Hepatocyte (in vitro differentiated cells): Measurements from ENCODE around the gene PGM1. TPM values are rescaled to one million over a fixed set of nuclear protein-coding genes. Genes with fewer than 3 reads are reported as not detected.
A peak's percentile ranks its signal among the peaks of the same experiment; 100 is the strongest.

Experiments
- DNase-seq: peaks from one replicate; pipeline ENCODE4 v3.0.0-alpha.2; 2016; ENCODE audit warnings: low spot score
- H2AFZ ChIP-seq: fragments of 200-600 bp; sonication (generic); 2 replicates; pipeline ENCODE4 v1.6.0; 2016; ENCODE audit warnings: antibody characterized with exemption, mild to moderate bottlenecking
- H3K27ac ChIP-seq: fragments of 200-600 bp; sonication (generic); 2 replicates; pipeline ENCODE4 v1.5.1; 2016; ENCODE audit warnings: mild to moderate bottlenecking
- H3K27me3 ChIP-seq: fragments of 200-600 bp; sonication (generic); 2 replicates; pipeline ENCODE4 v1.6.1; 2016
- H3K36me3 ChIP-seq: fragments of 200-600 bp; sonication (generic); replicated peaks from 2 replicates; pipeline ENCODE4 v1.5.1; 2016; ENCODE audit warnings: low read depth; ENCODE audit not compliant: insufficient read depth
- H3K4me1 ChIP-seq: fragments of 200-600 bp; sonication (generic); 2 replicates; pipeline ENCODE4 v1.5.1; 2016; ENCODE audit warnings: mild to moderate bottlenecking, moderate library complexity; ENCODE audit not compliant: insufficient read depth
- H3K4me2 ChIP-seq: fragments of 200-600 bp; sonication (generic); 2 replicates; pipeline ENCODE4 v1.6.0; 2016
- H3K4me3 ChIP-seq: fragments of 200-600 bp; sonication (generic); 2 replicates; pipeline ENCODE4 v1.5.1; 2016; ENCODE audit warnings: mild to moderate bottlenecking
- H3K79me2 ChIP-seq: fragments of 200-600 bp; sonication (generic); 2 replicates; pipeline ENCODE4 v1.6.0; 2017; ENCODE audit warnings: mild to moderate bottlenecking
- H3K9me2 ChIP-seq: fragments of 200-600 bp; sonication (generic); replicated peaks from 2 replicates; pipeline ENCODE4 v1.6.0; 2017; ENCODE audit warnings: mild to moderate bottlenecking; ENCODE audit not compliant: insufficient read depth
- H3K9me3 ChIP-seq: fragments of 200-600 bp; sonication (generic); 2 replicates; pipeline ENCODE4 v1.5.1; 2016; ENCODE audit warnings: low read depth, mild to moderate bottlenecking
- H4K20me1 ChIP-seq: fragments of 200-600 bp; sonication (generic); 2 replicates; pipeline ENCODE4 v1.6.0; 2016; ENCODE audit warnings: mild to moderate bottlenecking; ENCODE audit not compliant: insufficient read depth, poor library complexity, severe bottlenecking
- CTCF ChIP-seq: fragments of 200-600 bp; sonication (generic); IDR thresholded peaks from 2 replicates; pipeline ENCODE4 v1.5.1; 2016; ENCODE audit warnings: antibody characterized with exemption, mild to moderate bottlenecking; ENCODE audit not compliant: poor library complexity
- EZH2 ChIP-seq: fragments of 200-600 bp; sonication (generic); IDR thresholded peaks from 2 replicates; pipeline ENCODE4 v1.6.1; 2016; ENCODE audit warnings: antibody characterized with exemption, mild to moderate bottlenecking, borderline replicate concordance
- EZH2phosphoT487 ChIP-seq: fragments of 200-600 bp; sonication (generic); IDR thresholded peaks from one replicate; pipeline ENCODE4 v1.6.1; 2018; ENCODE audit warnings: antibody characterized with exemption, mild to moderate bottlenecking, low read depth, moderate library complexity; ENCODE audit not compliant: unreplicated experiment, severe bottlenecking
- WGBS: methylation state at CpG from one replicate; pipeline ENCODE4 v1.1.6; 2016; ENCODE audit warnings: low lambda C conversion rate; ENCODE audit errors: missing lambda C conversion rate; 5-methylcytosine and 5-hydroxymethylcytosine counted together
- polyA plus RNA-seq: library from polyadenylated mRNA; unstranded; fragments of >200 nt; fragmentation: Nextera tagmentation; extraction: Ambion mirVana; gene quantifications from 2 replicates; pipeline ENCODE4 v1.2.1, GENCODE V29; 2016
- total RNA-seq: library from RNA; depleted of rRNA; stranded (reverse); fragments of >200 nt; gene quantifications from 2 replicates; pipeline ENCODE4 v1.2.3, GENCODE V29; 2014

The PGM1 gene
- 76.1 and 88.9 TPM in 2 replicates for total RNA-seq
- 71.2 and 85.0 TPM in 2 replicates for polyA plus RNA-seq

GRCh38 chr1:63593303-63593885, at the start of gene PGM1:
PGM1 (plus strand) TSS chr1:63593411; CDS start chr1:63593489, 78 bp downstream.
- TF ChIP-seq CTCF, result no peak
- TF ChIP-seq EZH2phosphoT487, result no peak
- TF ChIP-seq EZH2, result no peak
- H3K79me2 ChIP-seq, result peaks cover 20% of the 10 kb centered on the region
- no peaks in the 10 kb centered on the region for H3K9me3 ChIP-seq
- peaks cover 3% of the 10 kb centered on the region for H3K4me1 ChIP-seq
- DNase-seq, result peak; percentile 89
- H3K27ac ChIP-seq, result peak within 1 kb of the TSS; percentile 95
- H3K4me2 ChIP-seq, result peak within 1 kb of the TSS; percentile 83
- no peaks in the 10 kb centered on the region for H3K36me3 ChIP-seq
- H3K9me2 ChIP-seq, result no peaks in the 10 kb centered on the region
- under 1% methylated on average over 50 of the region's 64 CpGs for WGBS
- H3K4me3 ChIP-seq, result peak within 1 kb of the TSS; percentile 79
- H2AFZ ChIP-seq, result peak within 1 kb of the TSS; percentile 99
- H4K20me1 ChIP-seq, result no peaks in the 10 kb centered on the region
- no peaks in the 10 kb centered on the region for H3K27me3 ChIP-seq

- H3K36me3 ChIP-seq, result no peaks in the 10 kb centered on the region
- TF ChIP-seq CTCF (no peak), EZH2phosphoT487 (no peak), EZH2 (no peak)
- H3K9me3 ChIP-seq, result no peaks in the 10 kb centered on the region
- H3K27me3 ChIP-seq, result no peaks in the 10 kb centered on the region
- no peak for DNase-seq
- no peak overlapping the region for H3K27ac ChIP-seq
- H3K4me3 ChIP-seq, result no peak overlapping the region
- no peaks in the 10 kb centered on the region for H3K4me1 ChIP-seq
- H4K20me1 ChIP-seq, result no peaks in the 10 kb centered on the region
- H2AFZ ChIP-seq, result no peak overlapping the region
- no peak overlapping the region for H3K4me2 ChIP-seq
- no peaks in the 10 kb centered on the region for H3K9me2 ChIP-seq
- no peaks in the 10 kb centered on the region for H3K79me2 ChIP-seq
These were observed 47.4 kb upstream of the PGM1 start for GRCh38 chr1:63545780-63546179.

- H3K9me3 ChIP-seq, result no peaks in the 10 kb centered on the region
- H3K9me2 ChIP-seq, result no peaks in the 10 kb centered on the region
- no peak for TF ChIP-seq CTCF
These were observed 45.5 kb upstream of the PGM1 start for GRCh38 chr1:63547621-63548294.

More at GRCh38 chr1:63547621-63548294, 45.5 kb upstream of the PGM1 start:
- Histone ChIP-seq H4K20me1 (no peaks in the 10 kb centered on the region), H2AFZ (no peak overlapping the region), H3K4me1 (no peaks in the 10 kb centered on the region), H3K36me3 (no peaks in the 10 kb centered on the region), H3K27me3 (no peaks in the 10 kb centered on the region), H3K79me2 (no peaks in the 10 kb centered on the region), H3K4me2 (no peak overlapping the region), H3K27ac (no peak overlapping the region), H3K4me3 (no peak overlapping the region)
- DNase-seq, result peak; percentile 3
- WGBS, result 91% methylated on average over 2 of the region's 2 CpGs
